HG02623 (cell line): ENCODE measurements around the gene OR5D13.

Source experiments
- ATAC-seq: cut with Tn5 transposase; IDR thresholded peaks from one replicate; pipeline ENCODE4 v1.9.1; 2021; ENCODE audit warnings: moderate library complexity; ENCODE audit not compliant: unreplicated experiment

OR5D13 gene, protein sequence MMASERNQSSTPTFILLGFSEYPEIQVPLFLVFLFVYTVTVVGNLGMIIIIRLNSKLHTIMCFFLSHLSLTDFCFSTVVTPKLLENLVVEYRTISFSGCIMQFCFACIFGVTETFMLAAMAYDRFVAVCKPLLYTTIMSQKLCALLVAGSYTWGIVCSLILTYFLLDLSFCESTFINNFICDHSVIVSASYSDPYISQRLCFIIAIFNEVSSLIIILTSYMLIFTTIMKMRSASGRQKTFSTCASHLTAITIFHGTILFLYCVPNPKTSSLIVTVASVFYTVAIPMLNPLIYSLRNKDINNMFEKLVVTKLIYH

DNA sequence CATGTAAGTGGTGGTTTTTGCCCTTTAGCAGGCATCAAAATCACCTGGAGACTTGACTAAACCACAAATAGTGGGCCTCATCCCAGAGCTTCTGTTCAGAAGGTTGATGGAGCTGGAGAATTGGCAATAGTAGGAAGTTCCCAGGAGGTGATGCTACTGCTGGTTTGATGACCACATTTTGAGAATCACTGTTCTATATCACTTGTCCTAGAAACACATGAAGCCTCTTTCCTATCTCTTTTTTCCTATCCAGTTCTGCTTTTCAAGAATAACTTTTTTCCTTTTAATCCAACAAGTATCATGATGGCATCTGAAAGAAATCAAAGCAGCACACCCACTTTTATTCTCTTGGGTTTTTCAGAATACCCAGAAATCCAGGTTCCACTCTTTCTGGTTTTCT, at the start of gene OR5D13:
TSS of gene OR5D13 (plus strand) at position 301 of the 400 bp plus-strand sequence. CDS start at position 301, 0 bp downstream.
- ATAC-seq, result no peak

DNA sequence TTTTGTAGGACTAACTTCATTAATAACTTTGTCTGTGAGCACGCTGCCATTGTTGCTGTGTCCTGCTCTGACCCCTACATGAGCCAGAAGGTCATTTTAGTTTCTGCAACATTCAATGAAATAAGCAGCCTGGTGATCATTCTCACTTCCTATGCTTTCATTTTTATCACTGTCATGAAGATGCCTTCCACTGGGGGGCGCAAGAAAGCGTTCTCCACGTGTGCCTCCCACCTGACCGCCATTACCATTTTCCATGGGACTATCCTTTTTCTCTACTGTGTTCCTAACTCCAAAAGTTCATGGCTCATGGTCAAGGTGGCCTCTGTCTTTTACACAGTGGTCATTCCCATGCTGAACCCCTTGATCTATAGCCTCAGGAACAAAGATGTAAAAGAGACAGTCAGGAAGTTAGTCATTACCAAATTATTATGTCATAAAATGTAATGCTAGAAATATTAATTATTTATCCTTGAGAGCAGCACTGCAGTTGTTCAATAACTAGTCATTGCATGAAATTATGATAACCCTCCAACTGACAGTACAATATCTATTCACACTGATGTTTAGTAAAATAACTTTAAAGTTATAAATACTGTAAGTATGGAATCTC, 46.4 kb upstream of the OR5D13 start:
- no peak for ATAC-seq

DNA sequence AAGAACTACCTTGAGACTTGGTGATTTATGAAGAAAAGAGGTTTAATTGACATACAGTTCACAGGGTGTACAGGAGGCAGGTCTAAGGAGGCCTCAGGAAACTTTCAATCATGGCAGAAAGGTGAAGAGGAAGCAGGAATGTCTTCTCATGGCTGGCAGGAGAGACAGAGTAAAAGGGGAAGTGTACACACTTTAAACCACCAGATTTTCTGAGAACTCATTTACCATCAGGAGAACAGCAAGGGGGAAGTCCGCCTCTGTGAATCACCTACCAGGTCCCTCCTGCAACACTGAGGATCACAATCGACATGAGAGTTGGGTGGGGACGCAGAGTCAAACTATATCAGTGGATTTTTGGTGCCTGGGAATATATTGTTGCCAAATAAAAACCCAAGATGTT, 40.3 kb upstream of the OR5D13 start:
- no peak for ATAC-seq

DNA sequence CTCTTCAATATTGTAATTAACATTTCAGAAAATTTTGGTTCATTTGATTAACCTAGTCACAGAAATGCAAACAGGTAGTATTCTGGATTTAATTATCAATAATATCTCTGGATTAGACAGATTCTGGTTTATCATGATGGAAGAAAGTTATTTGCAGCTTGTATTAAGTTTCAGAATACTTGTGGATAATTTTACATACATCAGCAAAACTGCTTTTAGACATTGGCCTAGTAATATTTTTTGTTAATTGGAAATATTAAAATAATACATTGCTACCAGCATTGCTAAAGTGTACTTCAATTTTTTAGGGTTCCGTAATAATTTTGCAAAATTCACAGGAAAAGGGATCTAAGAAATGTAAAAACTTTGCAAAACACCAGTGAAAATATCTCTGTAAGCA, 18.4 kb downstream of the OR5D13 start:
- ATAC-seq, result no peak

DNA sequence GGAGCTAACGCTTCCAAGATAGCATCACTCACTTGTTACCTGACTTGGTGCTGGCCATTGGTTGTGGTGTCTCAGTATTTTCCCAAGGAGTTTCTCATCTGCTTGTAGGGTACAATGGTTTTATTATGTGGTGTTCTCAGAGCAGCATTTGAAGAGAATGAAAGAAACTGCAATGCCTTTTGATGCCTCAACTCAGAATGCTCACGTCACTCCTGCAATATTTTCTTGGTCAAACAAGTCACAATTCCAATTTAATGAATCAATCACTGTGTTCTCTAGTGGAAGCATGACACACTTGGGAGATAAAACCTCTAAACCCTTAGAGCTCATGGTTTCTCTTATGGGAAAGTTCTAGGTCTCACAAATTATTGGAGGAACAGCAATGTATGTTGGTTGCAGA, 20.1 kb downstream of the OR5D13 start:
- ATAC-seq, result no peak

DNA sequence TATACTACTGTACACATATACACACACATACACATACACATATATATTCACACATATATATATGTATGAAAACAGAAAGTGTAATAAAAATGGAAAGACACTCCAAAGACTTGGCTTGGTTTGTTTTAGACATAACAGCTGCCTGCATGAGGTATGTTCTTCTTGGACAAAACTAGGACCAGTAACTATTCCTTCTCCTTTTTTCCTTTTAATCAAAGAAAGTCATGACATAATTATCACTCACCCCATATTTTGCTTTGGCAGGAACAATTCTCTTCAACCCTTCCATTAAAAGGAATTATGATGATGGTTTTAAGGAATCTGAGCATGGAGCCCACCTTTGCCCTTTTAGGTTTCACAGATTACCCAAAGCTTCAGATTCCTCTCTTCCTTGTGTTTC, 22.0 kb downstream of the OR5D13 start, which contains the start of gene OR5D14:
TSS of gene OR5D14 (plus strand) at position 301 of the 400 bp plus-strand sequence. CDS start at position 301, 0 bp downstream.
- ATAC-seq, result no peak

DNA sequence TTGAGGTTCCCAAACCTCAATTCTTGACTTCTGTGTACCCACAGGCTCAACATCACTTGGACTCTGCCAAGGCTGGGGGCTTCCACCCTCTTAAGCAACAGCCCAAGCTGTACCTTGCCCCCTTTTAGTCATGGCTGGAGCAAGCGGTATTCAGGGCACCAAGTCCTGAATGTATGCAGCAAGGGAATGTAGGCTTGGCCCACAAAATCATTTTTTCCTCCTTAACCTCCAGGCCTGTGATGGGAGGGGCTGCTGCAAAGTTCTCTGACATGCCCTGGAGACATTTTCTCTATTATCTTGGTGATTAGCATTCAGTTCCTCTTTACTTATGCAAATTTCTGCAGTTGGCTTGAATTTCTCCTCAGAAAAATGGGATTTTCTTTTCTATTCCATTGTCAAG, 33.0 kb downstream of the OR5D13 start:
- no peak for ATAC-seq

DNA sequence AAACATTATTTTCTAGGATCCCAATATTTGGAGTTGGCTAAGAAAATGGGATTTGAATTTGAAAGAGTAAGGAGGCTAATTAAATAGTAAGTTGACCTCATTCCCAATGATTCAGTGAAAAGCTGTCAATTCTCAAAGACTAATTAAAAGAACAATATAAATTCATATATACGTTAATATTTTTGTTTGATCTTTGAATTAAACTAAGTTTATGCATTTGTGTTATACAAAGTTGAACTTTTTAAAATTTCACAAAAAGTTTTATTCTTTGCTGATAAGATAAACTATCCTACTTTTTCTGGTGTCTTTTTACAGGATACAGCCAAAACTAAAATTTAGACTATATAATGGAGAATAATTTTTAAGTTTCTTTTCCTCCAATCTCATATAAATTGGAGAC, 37.8 kb downstream of the OR5D13 start, which contains the start of gene OR5L1:
TSS of gene OR5L1 (plus strand) at position 301 of the 400 bp plus-strand sequence. CDS start 100 bp downstream, outside the sequence.
- ATAC-seq, result no peak

DNA sequence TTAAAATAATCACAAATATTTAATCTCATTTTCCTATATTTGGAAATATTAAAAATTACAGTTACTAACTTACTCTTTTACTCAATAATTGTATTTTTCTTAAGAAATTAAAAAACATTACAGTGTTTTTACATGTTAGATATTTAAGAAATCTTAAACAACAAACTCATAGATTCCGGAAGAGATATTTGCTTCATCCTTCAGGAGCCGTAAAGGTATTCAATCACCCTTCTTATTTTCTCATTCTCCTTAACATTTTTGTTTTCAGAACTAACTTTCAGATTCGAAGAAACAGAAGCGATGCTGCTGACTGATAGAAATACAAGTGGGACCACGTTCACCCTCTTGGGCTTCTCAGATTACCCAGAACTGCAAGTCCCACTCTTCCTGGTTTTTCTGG, 46.1 kb downstream of the OR5D13 start, which contains the start of gene OR5D18:
TSS of gene OR5D18 (plus strand) at position 301 of the 400 bp plus-strand sequence. CDS start at position 301, 0 bp downstream.
- no peak for ATAC-seq
